Dedifferentiated amniotic fluid mesenchymal stem cell (primary cell): ENCODE measurements around the gene IFT122.

Experiments
- DNase-seq: peaks from one replicate; pipeline ENCODE4 v3.0.0-alpha.2; 2016; ENCODE audit errors: extremely low spot score

The IFT122 gene

GRCh38 chr3:129416415-129416814, 23.6 kb upstream of the IFT122 start:
- no peak for DNase-seq

GRCh38 chr3:129417326-129417725, 22.7 kb upstream of the IFT122 start:
- DNase-seq = peak; percentile 34

GRCh38 chr3:129418041-129418973, 21.7 kb upstream of the IFT122 start:
- no peak for DNase-seq

GRCh38 chr3:129419476-129419875, 20.5 kb upstream of the IFT122 start:
- DNase-seq = no peak

GRCh38 chr3:129421236-129421883, 18.7 kb upstream of the IFT122 start:
- DNase-seq = no peak

- no peak for DNase-seq
These were observed 17.9 kb upstream of the IFT122 start for GRCh38 chr3:129421988-129422745.

GRCh38 chr3:129422897-129423296, 17.1 kb upstream of the IFT122 start:
- no peak for DNase-seq

GRCh38 chr3:129424185-129424841, 15.7 kb upstream of the IFT122 start:
- no peak for DNase-seq

- DNase-seq = no peak
These were observed 14.8 kb upstream of the IFT122 start for GRCh38 chr3:129425213-129425612.

GRCh38 chr3:129425619-129426018, 14.4 kb upstream of the IFT122 start:
- DNase-seq = no peak

GRCh38 chr3:129428007-129428375, 12.0 kb upstream of the IFT122 start:
- DNase-seq = no peak

- peak; percentile 89 for DNase-seq
These were observed 11.5 kb upstream of the IFT122 start, which contains the start of gene EFCAB12 for GRCh38 chr3:129428376-129429079. Gene EFCAB12 (minus strand): TSS chr3:129428636. CDS start chr3:129428488, 148 bp downstream.

GRCh38 chr3:129429080-129429451, 11.0 kb upstream of the IFT122 start:
- DNase-seq = no peak

- no peak for DNase-seq
These were observed 10.4 kb upstream of the IFT122 start for GRCh38 chr3:129429602-129430001.

- DNase-seq = no peak
These were observed 8.0 kb upstream of the IFT122 start for GRCh38 chr3:129432036-129432435.

- no peak for DNase-seq
These were observed 7.4 kb upstream of the IFT122 start for GRCh38 chr3:129432671-129433070.

GRCh38 chr3:129433565-129433964, 6.5 kb upstream of the IFT122 start:
- DNase-seq = no peak

- DNase-seq = no peak
These were observed 5.9 kb upstream of the IFT122 start for GRCh38 chr3:129434140-129434539.

- DNase-seq = no peak
These were observed 4.7 kb upstream of the IFT122 start for GRCh38 chr3:129435367-129435766.

- no peak for DNase-seq
These were observed 703 bp upstream of the IFT122 start for GRCh38 chr3:129439226-129439816.
